GM23338 (cell line): Measurements from ENCODE around the gene CD59. TPM values are rescaled to one million over a fixed set of nuclear protein-coding genes. Genes with fewer than 3 reads are reported as not detected.

Source experiments
- ATAC-seq: fragments of 200-7000 bp; cut with Tn5 transposase; 3 replicates; pipeline ENCODE4 v1.9.1; 2020
- DNase-seq: peaks from one replicate; pipeline ENCODE4 v3.0.0-alpha.2; 2015; ENCODE audit warnings: low spot score
- H2AFZ ChIP-seq: fragments of 200-600 bp; sonication (generic); 2 replicates; pipeline ENCODE4 v1.8.0; 2016; ENCODE audit warnings: antibody characterized with exemption, mild to moderate bottlenecking, moderate library complexity
- H3F3A ChIP-seq: fragments of 200-600 bp; sonication (generic); replicated peaks from 2 replicates; pipeline ENCODE4 v1.8.0; 2017; ENCODE audit warnings: antibody characterized with exemption, mixed run types, low read depth
- H3K27ac ChIP-seq: fragments of 200-600 bp; sonication (generic); 2 replicates; pipeline ENCODE4 v1.6.1; 2016; ENCODE audit warnings: low read depth
- H3K27me3 ChIP-seq: fragments of 200-600 bp; sonication (generic); 2 replicates; pipeline ENCODE4 v1.8.0; 2016; ENCODE audit warnings: mild to moderate bottlenecking, mixed run types, moderate library complexity; ENCODE audit not compliant: insufficient read depth
- H3K36me3 ChIP-seq: fragments of 200-600 bp; sonication (generic); 2 replicates; pipeline ENCODE4 v1.8.0; 2016; ENCODE audit warnings: mild to moderate bottlenecking; ENCODE audit not compliant: insufficient read depth
- H3K4me1 ChIP-seq: fragments of 200-600 bp; sonication (generic); 2 replicates; pipeline ENCODE4 v1.8.0; 2016; ENCODE audit warnings: mild to moderate bottlenecking, moderate library complexity; ENCODE audit not compliant: insufficient read depth
- H3K4me2 ChIP-seq: fragments of 200-600 bp; sonication (generic); 2 replicates; pipeline ENCODE4 v1.7.1; 2017; ENCODE audit warnings: mixed run types
- H3K4me3 ChIP-seq: fragments of 200-600 bp; sonication (generic); 2 replicates; pipeline ENCODE4 v1.6.1; 2016; ENCODE audit warnings: mixed run types
- H3K79me2 ChIP-seq: fragments of 200-600 bp; sonication (generic); replicated peaks from 2 replicates; pipeline ENCODE4 v1.8.0; 2017; ENCODE audit warnings: mild to moderate bottlenecking; ENCODE audit not compliant: insufficient read depth
- H3K9me2 ChIP-seq: fragments of 200-600 bp; sonication (generic); 2 replicates; pipeline ENCODE4 v1.8.0; 2017; ENCODE audit not compliant: insufficient read depth
- H4K20me1 ChIP-seq: fragments of 200-600 bp; sonication (generic); replicated peaks from 2 replicates; pipeline ENCODE4 v1.8.0; 2017; ENCODE audit warnings: mild to moderate bottlenecking; ENCODE audit not compliant: insufficient read depth
- H3K27ac Mint-ChIP-seq: 2 replicates; pipeline ENCODE4 v1.8.0; 2020; ENCODE audit warnings: inconsistent platforms, mild to moderate bottlenecking, moderate library complexity, mixed read lengths
- H3K27me3 Mint-ChIP-seq: 3 replicates; pipeline ENCODE4 v1.8.0; 2022; ENCODE audit warnings: low read depth, mild to moderate bottlenecking, moderate library complexity, mixed read lengths, inconsistent platforms; ENCODE audit not compliant: insufficient read depth, poor library complexity
- H3K36me3 Mint-ChIP-seq: 3 replicates; pipeline ENCODE4 v1.8.0; 2021; ENCODE audit warnings: low read depth, mild to moderate bottlenecking, inconsistent platforms, moderate library complexity, mixed read lengths
- H3K4me1 Mint-ChIP-seq: 3 replicates; pipeline ENCODE4 v1.8.0; 2020; ENCODE audit warnings: mild to moderate bottlenecking, inconsistent platforms, mixed read lengths
- H3K4me3 Mint-ChIP-seq: 3 replicates; pipeline ENCODE4 v1.8.0; 2021; ENCODE audit warnings: moderate library complexity, mild to moderate bottlenecking, inconsistent platforms, mixed read lengths
- H3K9me3 Mint-ChIP-seq: 3 replicates; pipeline ENCODE4 v1.8.0; 2020; ENCODE audit warnings: moderate library complexity, mild to moderate bottlenecking, inconsistent platforms, mixed read lengths
- CREB1 ChIP-seq: fragments of 250-450 bp; sonication (Bioruptor Pico); IDR thresholded peaks from 2 replicates; pipeline ENCODE4 v1.5.0; 2020; ENCODE audit warnings: low read depth, mild to moderate bottlenecking, moderate library complexity
- ETS1 ChIP-seq: IDR thresholded peaks from 2 replicates; pipeline ENCODE4 v1.6.1; 2016; ENCODE audit warnings: antibody characterized with exemption
- EZH2phosphoT487 ChIP-seq: fragments of 200-600 bp; sonication (generic); IDR thresholded peaks from one replicate; pipeline ENCODE4 v1.8.1; 2018; ENCODE audit warnings: antibody characterized with exemption; ENCODE audit not compliant: unreplicated experiment
- POLR2AphosphoS5 ChIP-seq: IDR thresholded peaks from 2 replicates; pipeline ENCODE4 v1.6.1; 2016; ENCODE audit warnings: antibody characterized with exemption, low read depth
- STAT1 ChIP-seq: IDR thresholded peaks from one replicate; pipeline ENCODE4 v1.6.1; 2016; ENCODE audit warnings: antibody characterized with exemption; ENCODE audit not compliant: unreplicated experiment
- ZNF114 ChIP-seq: fragments of 250-450 bp; sonication (Bioruptor Pico); IDR thresholded peaks from 2 replicates; pipeline ENCODE4 v1.5.0; 2020; ENCODE audit warnings: mild to moderate bottlenecking, moderate library complexity
- ZNF331 ChIP-seq: fragments of 250-450 bp; sonication (Bioruptor Pico); IDR thresholded peaks from 2 replicates; pipeline ENCODE4 v1.5.0; 2020; ENCODE audit warnings: low read depth, mild to moderate bottlenecking, moderate library complexity
- polyA plus RNA-seq: library from polyadenylated mRNA; unstranded; fragments of >200 nt; fragmentation: Nextera tagmentation; extraction: Ambion mirVana; gene quantifications from 2 replicates; pipeline ENCODE4 v1.2.1, GENCODE V29; 2016
- total RNA-seq: library from RNA; depleted of rRNA; stranded (reverse); fragments of >200 nt; shearing (Covaris generic); gene quantifications from 2 replicates; pipeline ENCODE4 v1.2.3, GENCODE V29; 2014
- TF ChIP-seq, protein P1 (sequence below), 2 experiments: fragments of 200-600 bp in 1 of 2; sonication (generic) in 1 of 2; conservative IDR thresholded peaks; 2 replicates each; pipeline versions ENCODE4 v1.5.1 to v1.6.1; 2016 to 2017; ENCODE audit warnings: antibody characterized with exemption in 2 of 2, low read depth in 2 of 2, mild to moderate bottlenecking in 2 of 2, moderate library complexity in 1 of 2
- TF ChIP-seq, protein P2 (sequence below): IDR thresholded peaks from one replicate; pipeline ENCODE4 v1.6.1; 2018; ENCODE audit warnings: antibody characterized with exemption; ENCODE audit not compliant: unreplicated experiment

The CD59 gene
- total and polyA plus RNA-seq, 2 experiments from 2014 or later = 41.5 to 86.6 TPM

DNA sequence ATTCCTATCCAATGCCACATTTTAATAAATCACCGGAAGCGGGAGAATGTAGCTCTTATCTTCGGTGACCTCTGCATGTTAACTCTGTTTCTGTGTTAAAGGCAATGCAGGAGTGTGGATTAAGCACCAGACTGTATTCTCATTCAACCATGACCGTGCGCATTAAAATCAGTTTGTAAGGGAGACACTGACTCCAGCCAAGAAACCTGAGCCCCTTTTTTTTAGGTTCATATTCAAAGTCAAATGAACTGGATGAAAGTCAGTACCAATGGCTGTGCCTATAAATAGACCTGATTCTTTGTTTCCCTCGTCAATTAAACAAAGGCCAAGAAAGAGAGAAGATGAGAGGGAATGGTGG lies 67.8 kb downstream of the CD59 start:
- H3K4me3 Mint-ChIP-seq = 0 out of 3 replicates have a peak overlapping the region, but pooled peaks have one; percentile 2
- no peak overlapping the region for H2AFZ ChIP-seq
- TF ChIP-seq, protein P1, sequence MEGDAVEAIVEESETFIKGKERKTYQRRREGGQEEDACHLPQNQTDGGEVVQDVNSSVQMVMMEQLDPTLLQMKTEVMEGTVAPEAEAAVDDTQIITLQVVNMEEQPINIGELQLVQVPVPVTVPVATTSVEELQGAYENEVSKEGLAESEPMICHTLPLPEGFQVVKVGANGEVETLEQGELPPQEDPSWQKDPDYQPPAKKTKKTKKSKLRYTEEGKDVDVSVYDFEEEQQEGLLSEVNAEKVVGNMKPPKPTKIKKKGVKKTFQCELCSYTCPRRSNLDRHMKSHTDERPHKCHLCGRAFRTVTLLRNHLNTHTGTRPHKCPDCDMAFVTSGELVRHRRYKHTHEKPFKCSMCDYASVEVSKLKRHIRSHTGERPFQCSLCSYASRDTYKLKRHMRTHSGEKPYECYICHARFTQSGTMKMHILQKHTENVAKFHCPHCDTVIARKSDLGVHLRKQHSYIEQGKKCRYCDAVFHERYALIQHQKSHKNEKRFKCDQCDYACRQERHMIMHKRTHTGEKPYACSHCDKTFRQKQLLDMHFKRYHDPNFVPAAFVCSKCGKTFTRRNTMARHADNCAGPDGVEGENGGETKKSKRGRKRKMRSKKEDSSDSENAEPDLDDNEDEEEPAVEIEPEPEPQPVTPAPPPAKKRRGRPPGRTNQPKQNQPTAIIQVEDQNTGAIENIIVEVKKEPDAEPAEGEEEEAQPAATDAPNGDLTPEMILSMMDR (conservative IDR thresholded peaks at IDR 0.05; ENCODE audit: low read depth in 2 of 2) = no peak
- TF ChIP-seq POLR2AphosphoS5 (no peak), CREB1 (CRISPR knock-in tag) (no peak), STAT1 (no peak), ETS1 (no peak), ZNF331 (CRISPR knock-in tag) (no peak), EZH2phosphoT487 (no peak), ZNF114 (no peak)
- TF ChIP-seq, protein P2, sequence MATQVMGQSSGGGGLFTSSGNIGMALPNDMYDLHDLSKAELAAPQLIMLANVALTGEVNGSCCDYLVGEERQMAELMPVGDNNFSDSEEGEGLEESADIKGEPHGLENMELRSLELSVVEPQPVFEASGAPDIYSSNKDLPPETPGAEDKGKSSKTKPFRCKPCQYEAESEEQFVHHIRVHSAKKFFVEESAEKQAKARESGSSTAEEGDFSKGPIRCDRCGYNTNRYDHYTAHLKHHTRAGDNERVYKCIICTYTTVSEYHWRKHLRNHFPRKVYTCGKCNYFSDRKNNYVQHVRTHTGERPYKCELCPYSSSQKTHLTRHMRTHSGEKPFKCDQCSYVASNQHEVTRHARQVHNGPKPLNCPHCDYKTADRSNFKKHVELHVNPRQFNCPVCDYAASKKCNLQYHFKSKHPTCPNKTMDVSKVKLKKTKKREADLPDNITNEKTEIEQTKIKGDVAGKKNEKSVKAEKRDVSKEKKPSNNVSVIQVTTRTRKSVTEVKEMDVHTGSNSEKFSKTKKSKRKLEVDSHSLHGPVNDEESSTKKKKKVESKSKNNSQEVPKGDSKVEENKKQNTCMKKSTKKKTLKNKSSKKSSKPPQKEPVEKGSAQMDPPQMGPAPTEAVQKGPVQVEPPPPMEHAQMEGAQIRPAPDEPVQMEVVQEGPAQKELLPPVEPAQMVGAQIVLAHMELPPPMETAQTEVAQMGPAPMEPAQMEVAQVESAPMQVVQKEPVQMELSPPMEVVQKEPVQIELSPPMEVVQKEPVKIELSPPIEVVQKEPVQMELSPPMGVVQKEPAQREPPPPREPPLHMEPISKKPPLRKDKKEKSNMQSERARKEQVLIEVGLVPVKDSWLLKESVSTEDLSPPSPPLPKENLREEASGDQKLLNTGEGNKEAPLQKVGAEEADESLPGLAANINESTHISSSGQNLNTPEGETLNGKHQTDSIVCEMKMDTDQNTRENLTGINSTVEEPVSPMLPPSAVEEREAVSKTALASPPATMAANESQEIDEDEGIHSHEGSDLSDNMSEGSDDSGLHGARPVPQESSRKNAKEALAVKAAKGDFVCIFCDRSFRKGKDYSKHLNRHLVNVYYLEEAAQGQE = no peak
- ATAC-seq (peak; percentile 71), DNase-seq (peak; percentile 46)
- no peaks in the 10 kb centered on the region for H3K27me3 ChIP-seq
- no peak overlapping the region for H3K4me3 ChIP-seq
- H3F3A ChIP-seq = peaks cover 3% of the 10 kb centered on the region; the same call in 1 of the 2 replicates
- 0 out of 2 replicates have a peak, but pooled peaks cover 3% of the 10 kb centered on the region for H3K36me3 ChIP-seq
- no peaks in the 10 kb centered on the region for H3K79me2 ChIP-seq
- H3K27ac Mint-ChIP-seq = peak overlapping the region; percentile 6
- H3K4me1 ChIP-seq = peaks cover 23% of the 10 kb centered on the region
- peak overlapping the region; percentile 53 for H3K27ac ChIP-seq
- peaks cover 33% of the 10 kb centered on the region for H3K9me2 ChIP-seq
- H3K27me3 Mint-ChIP-seq = peaks cover 4% of the 10 kb centered on the region
- peaks cover 21% of the 10 kb centered on the region for H3K36me3 Mint-ChIP-seq
- H4K20me1 ChIP-seq = no peaks in the 10 kb centered on the region
- H3K4me1 Mint-ChIP-seq = peaks cover 34% of the 10 kb centered on the region
- H3K9me3 Mint-ChIP-seq = peaks cover 13% of the 10 kb centered on the region
- peak overlapping the region; percentile 21 for H3K4me2 ChIP-seq
